Measurements from ENCODE around the gene EPHA2.

The EPHA2 gene

GRCh38 chr1:16191916-16192546 is 36.2 kb upstream of the EPHA2 start:
- Histone ChIP-seq H4K8ac (ENCODE audit: low read depth, low read length) (no peak overlapping the region), H3K4me2 (ENCODE audit: low read length) (no peak overlapping the region), H3K4ac (ENCODE audit: low read depth, low read length) (no peak overlapping the region), H3K9me3 (ENCODE audit: insufficient read depth, low read depth, low read length) (no peaks in the 10 kb centered on the region), H3K79me2 (ENCODE audit: control insufficient read depth, insufficient read depth, low read length, poor library complexity) (no peaks in the 10 kb centered on the region), H4K91ac (ENCODE audit: low read depth, low read length) (no peak overlapping the region), H3K14ac (ENCODE audit: low read length) (no peak overlapping the region), H4K12ac (ENCODE audit: low read depth, low read length) (no peak overlapping the region), H3K27me3 (ENCODE audit: insufficient read depth, low read length) (no peaks in the 10 kb centered on the region), H2BK5ac (ENCODE audit: low read depth, low read length, poor library complexity) (no peak overlapping the region), H3K79me1 (ENCODE audit: low read length) (no peaks in the 10 kb centered on the region), H2BK12ac (ENCODE audit: low read length) (no peak overlapping the region), H2AK5ac (ENCODE audit: low read length) (no peak overlapping the region), H3K4me1 (ENCODE audit: control insufficient read depth in 1 of 2, insufficient read depth in 2 of 2, low read length in 2 of 2) (peaks cover 0 to 2% of the 10 kb centered on the region in 2 experiments), H3K9ac (ENCODE audit: low read length) (no peak overlapping the region), H2BK120ac (ENCODE audit: insufficient read depth, low read length, poor library complexity) (no peak overlapping the region), H3K36me3 (ENCODE audit: control insufficient read depth in 1 of 2, insufficient read depth in 2 of 2, low read length in 2 of 2) (no peaks in the 10 kb centered on the region), H3K18ac (ENCODE audit: low read length) (no peak overlapping the region), H2AFZ (ENCODE audit: insufficient read depth, low read length, poor library complexity) (no peak overlapping the region), H3K4me3 (ENCODE audit: low read depth, low read length) (no peak overlapping the region), H3K27ac (ENCODE audit: low read depth, low read length) (no peak overlapping the region), H3K23ac (ENCODE audit: low read length) (no peak overlapping the region)
- WGBS (ENCODE audit: extremely low coverage, insufficient coverage, insufficient read length) = no CpG with 5 or more reads among the region's 6 CpGs
- no peak for DNase-seq

GRCh38 chr1:16191309-16191708 is 35.4 kb upstream of the EPHA2 start:
- H3K9ac ChIP-seq (ENCODE audit: low read length) = no peak overlapping the region
- DNase-seq = no peak
- no peaks in the 10 kb centered on the region for H3K79me1 ChIP-seq (ENCODE audit: low read length)
- no peak overlapping the region for H3K4ac ChIP-seq (ENCODE audit: low read depth, low read length)
- no peak overlapping the region for H3K4me3 ChIP-seq (ENCODE audit: low read depth, low read length)
- no peak overlapping the region for H2BK5ac ChIP-seq (ENCODE audit: low read depth, low read length, poor library complexity)
- no peak overlapping the region for H2AK5ac ChIP-seq (ENCODE audit: low read length)
- H3K9me3 ChIP-seq (ENCODE audit: insufficient read depth, low read depth, low read length) = no peaks in the 10 kb centered on the region
- no peaks in the 10 kb centered on the region for H3K27me3 ChIP-seq (ENCODE audit: insufficient read depth, low read length)
- H2BK12ac ChIP-seq (ENCODE audit: low read length) = no peak overlapping the region
- H3K27ac ChIP-seq (ENCODE audit: low read depth, low read length) = no peak overlapping the region
- no peak overlapping the region for H2BK120ac ChIP-seq (ENCODE audit: insufficient read depth, low read length, poor library complexity)
- no CpG with 5 or more reads among the region's 1 CpG for WGBS (ENCODE audit: extremely low coverage, insufficient coverage, insufficient read length)
- no peak overlapping the region for H3K23ac ChIP-seq (ENCODE audit: low read length)
- H2AFZ ChIP-seq (ENCODE audit: insufficient read depth, low read length, poor library complexity) = no peak overlapping the region
- H3K79me2 ChIP-seq (ENCODE audit: control insufficient read depth, insufficient read depth, low read length, poor library complexity) = no peaks in the 10 kb centered on the region
- peaks cover 0 to 2% of the 10 kb centered on the region in 2 experiments for H3K4me1 ChIP-seq (ENCODE audit: control insufficient read depth in 1 of 2, insufficient read depth in 2 of 2, low read length in 2 of 2)
- no peak overlapping the region for H4K8ac ChIP-seq (ENCODE audit: low read depth, low read length)
- H4K91ac ChIP-seq (ENCODE audit: low read depth, low read length) = no peak overlapping the region
- no peak overlapping the region for H3K4me2 ChIP-seq (ENCODE audit: low read length)
- no peak overlapping the region for H4K12ac ChIP-seq (ENCODE audit: low read depth, low read length)
- no peak overlapping the region for H3K14ac ChIP-seq (ENCODE audit: low read length)
- no peaks in the 10 kb centered on the region for H3K36me3 ChIP-seq (ENCODE audit: control insufficient read depth in 1 of 2, insufficient read depth in 2 of 2, low read length in 2 of 2)
- no peak overlapping the region for H3K18ac ChIP-seq (ENCODE audit: low read length)

- DNase-seq = no peak
- H3K79me2 ChIP-seq (ENCODE audit: control insufficient read depth, insufficient read depth, low read length, poor library complexity) = no peaks in the 10 kb centered on the region
- H3K27ac ChIP-seq (ENCODE audit: low read depth, low read length) = no peak overlapping the region
- H3K27me3 ChIP-seq (ENCODE audit: insufficient read depth, low read length) = no peaks in the 10 kb centered on the region
- H3K9ac ChIP-seq (ENCODE audit: low read length) = no peak overlapping the region
- H3K4me3 ChIP-seq (ENCODE audit: low read depth, low read length) = no peak overlapping the region
- no peak overlapping the region for H3K4ac ChIP-seq (ENCODE audit: low read depth, low read length)
- H3K9me3 ChIP-seq (ENCODE audit: insufficient read depth, low read depth, low read length) = no peaks in the 10 kb centered on the region
- H4K12ac ChIP-seq (ENCODE audit: low read depth, low read length) = no peak overlapping the region
- no peak overlapping the region for H2BK12ac ChIP-seq (ENCODE audit: low read length)
- WGBS (ENCODE audit: extremely low coverage, insufficient coverage, insufficient read length) = no CpG with 5 or more reads among the region's 9 CpGs
- no peak overlapping the region for H4K8ac ChIP-seq (ENCODE audit: low read depth, low read length)
- H3K4me1 ChIP-seq (ENCODE audit: control insufficient read depth in 1 of 2, insufficient read depth in 2 of 2, low read length in 2 of 2) = peaks cover 0 to 2% of the 10 kb centered on the region in 2 experiments
- no peak overlapping the region for H2BK120ac ChIP-seq (ENCODE audit: insufficient read depth, low read length, poor library complexity)
- no peak overlapping the region for H2AFZ ChIP-seq (ENCODE audit: insufficient read depth, low read length, poor library complexity)
- no peak overlapping the region for H3K4me2 ChIP-seq (ENCODE audit: low read length)
- no peak overlapping the region for H3K18ac ChIP-seq (ENCODE audit: low read length)
- H4K91ac ChIP-seq (ENCODE audit: low read depth, low read length) = no peak overlapping the region
- no peak overlapping the region for H3K14ac ChIP-seq (ENCODE audit: low read length)
- H2BK5ac ChIP-seq (ENCODE audit: low read depth, low read length, poor library complexity) = no peak overlapping the region
- H3K79me1 ChIP-seq (ENCODE audit: low read length) = no peaks in the 10 kb centered on the region
- no peaks in the 10 kb centered on the region for H3K36me3 ChIP-seq (ENCODE audit: control insufficient read depth in 1 of 2, insufficient read depth in 2 of 2, low read length in 2 of 2)
- no peak overlapping the region for H2AK5ac ChIP-seq (ENCODE audit: low read length)
- no peak overlapping the region for H3K23ac ChIP-seq (ENCODE audit: low read length)
Measured at GRCh38 chr1:16189921-16190621, 34.2 kb upstream of the EPHA2 start.

- Histone ChIP-seq H3K23ac (ENCODE audit: low read length) (no peak overlapping the region), H3K4me3 (ENCODE audit: low read depth, low read length) (no peak overlapping the region), H3K9ac (ENCODE audit: low read length) (no peak overlapping the region), H3K4me2 (ENCODE audit: low read length) (no peak overlapping the region), H2AFZ (ENCODE audit: insufficient read depth, low read length, poor library complexity) (no peak overlapping the region), H2BK12ac (ENCODE audit: low read length) (no peak overlapping the region), H3K79me1 (ENCODE audit: low read length) (peaks cover 8% of the 10 kb centered on the region), H3K9me3 (ENCODE audit: insufficient read depth, low read depth, low read length) (no peaks in the 10 kb centered on the region), H3K36me3 (ENCODE audit: control insufficient read depth in 1 of 2, insufficient read depth in 2 of 2, low read length in 2 of 2) (no peaks in the 10 kb centered on the region), H4K12ac (ENCODE audit: low read depth, low read length) (no peak overlapping the region), H2AK5ac (ENCODE audit: low read length) (no peak overlapping the region), H4K8ac (ENCODE audit: low read depth, low read length) (no peak overlapping the region), H4K91ac (ENCODE audit: low read depth, low read length) (no peak overlapping the region), H3K27me3 (ENCODE audit: insufficient read depth, low read length) (no peaks in the 10 kb centered on the region), H3K14ac (ENCODE audit: low read length) (no peak overlapping the region), H3K79me2 (ENCODE audit: control insufficient read depth, insufficient read depth, low read length, poor library complexity) (no peaks in the 10 kb centered on the region), H2BK120ac (ENCODE audit: insufficient read depth, low read length, poor library complexity) (no peak overlapping the region), H3K4ac (ENCODE audit: low read depth, low read length) (no peak overlapping the region), H3K18ac (ENCODE audit: low read length) (no peak overlapping the region), H3K27ac (ENCODE audit: low read depth, low read length) (no peak overlapping the region), H3K4me1 (ENCODE audit: control insufficient read depth in 1 of 2, insufficient read depth in 2 of 2, low read length in 2 of 2) (peaks cover 0 to 4% of the 10 kb centered on the region in 2 experiments), H2BK5ac (ENCODE audit: low read depth, low read length, poor library complexity) (no peak overlapping the region)
- WGBS (ENCODE audit: extremely low coverage, insufficient coverage, insufficient read length) = no CpG with 5 or more reads among the region's 6 CpGs
- no peak for DNase-seq
Measured at GRCh38 chr1:16189003-16189402, 33.1 kb upstream of the EPHA2 start.

Measured in trophoblast cell (in vitro differentiated cells and primary cell).